ENCODE measurements around the gene CPNE2.

Gene CPNE2

DNA sequence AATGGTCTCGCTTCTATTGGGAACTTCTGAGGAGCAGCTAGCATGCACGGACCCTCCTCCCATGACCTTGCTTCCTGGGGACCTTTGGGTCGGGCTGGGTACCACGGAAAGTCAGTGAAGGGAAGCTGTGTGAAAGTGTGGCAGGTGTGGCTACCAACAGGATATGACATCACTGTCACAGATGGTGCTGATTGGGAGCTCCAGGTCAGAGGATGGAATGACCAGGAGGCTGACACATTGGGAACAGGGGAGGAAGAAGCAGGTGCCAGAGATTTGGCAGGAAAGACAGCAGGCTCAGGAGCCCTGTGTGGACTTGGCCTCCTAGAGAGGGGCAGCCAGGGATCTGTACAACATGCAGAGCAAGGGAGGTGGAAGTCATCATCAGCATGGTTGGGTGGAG, 34.0 kb downstream of the CPNE2 start:
- no peak for DNase-seq

DNA sequence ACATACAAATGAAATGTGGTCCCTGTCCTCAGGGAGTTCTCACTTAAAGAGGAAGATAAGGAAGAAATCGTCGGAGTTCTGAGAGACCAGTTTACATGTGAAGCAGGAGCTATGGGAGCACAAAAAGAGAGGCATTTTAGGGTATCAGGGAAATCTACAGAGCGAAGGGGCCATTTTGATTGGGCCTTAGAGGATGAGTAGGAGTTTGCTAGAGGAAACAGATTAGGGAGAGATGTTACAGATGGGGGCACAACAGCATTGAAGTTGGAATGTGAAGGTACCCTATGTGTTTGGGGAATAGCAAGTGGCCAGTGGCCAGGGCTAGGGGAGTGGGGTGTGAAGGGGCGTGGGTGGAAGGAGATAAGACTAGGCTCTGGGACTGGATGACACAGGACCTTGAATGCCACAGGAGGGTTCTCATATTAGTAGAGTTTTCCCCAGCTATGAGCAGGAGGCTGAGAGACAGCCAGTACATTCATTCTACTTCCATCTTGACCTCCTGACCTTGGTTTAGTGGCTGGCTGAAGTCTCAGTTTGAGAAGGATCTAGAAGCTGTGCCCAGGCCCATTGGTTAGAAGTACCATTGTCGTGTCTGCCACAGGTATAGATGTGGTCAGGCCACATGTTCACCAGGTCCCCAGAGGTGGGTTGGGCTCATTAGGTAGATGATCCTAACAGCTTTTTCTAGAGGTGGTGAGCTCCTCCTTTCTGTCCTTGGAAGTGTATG, 34.8 kb downstream of the CPNE2 start:
- no peak for DNase-seq

DNA sequence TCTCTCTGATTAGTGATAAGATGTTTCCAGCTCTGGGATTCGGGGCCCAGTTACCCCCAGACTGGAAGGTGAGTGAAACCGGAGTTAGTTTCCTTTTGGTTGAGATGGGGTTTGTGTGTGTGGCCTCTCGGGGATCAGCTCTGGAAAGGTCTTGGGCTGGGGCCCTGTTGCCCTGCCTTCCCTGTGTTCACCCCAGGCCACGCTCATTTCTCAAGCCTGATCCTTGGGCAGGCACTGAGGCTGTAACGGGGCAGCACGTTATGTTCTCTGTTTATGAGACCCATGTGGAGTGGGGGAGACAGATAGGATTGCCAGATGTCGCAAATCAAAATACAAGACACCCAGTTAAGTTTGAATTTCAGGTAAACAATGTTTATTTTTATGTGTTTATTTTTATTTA, 35.5 kb downstream of the CPNE2 start:
- DNase-seq: no peak

DNA sequence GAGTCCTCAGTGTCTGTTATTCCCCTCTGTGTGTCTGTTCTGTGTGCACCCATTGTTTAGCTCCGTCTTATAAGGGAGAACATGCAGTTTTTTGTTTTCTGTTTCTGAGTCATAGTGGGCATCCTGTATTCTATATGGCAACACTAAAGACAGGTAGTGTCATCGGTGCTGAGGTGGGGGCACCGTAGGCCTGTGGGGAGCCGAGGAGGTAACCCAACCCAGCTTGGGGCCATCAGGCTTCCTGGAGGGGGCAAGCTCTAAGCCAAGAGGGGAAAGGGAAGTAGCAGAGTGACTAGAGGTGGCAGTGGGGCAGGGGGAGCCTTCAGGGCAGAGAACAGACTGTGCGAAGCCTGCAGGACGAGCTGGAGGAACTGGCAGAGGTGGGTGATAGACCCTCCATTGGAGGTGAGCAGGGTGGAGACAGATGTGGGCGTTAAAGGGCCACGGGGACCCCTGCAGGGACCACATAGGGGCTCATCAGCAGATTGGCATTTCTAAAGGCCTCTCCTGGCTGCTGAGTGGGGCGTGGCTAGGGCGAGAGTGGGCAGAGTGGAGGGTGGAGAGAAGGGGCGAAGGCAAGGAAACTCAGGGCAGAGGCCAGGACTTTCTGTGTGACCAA, 36.5 kb downstream of the CPNE2 start:
- DNase-seq: peak; percentile 55

DNA sequence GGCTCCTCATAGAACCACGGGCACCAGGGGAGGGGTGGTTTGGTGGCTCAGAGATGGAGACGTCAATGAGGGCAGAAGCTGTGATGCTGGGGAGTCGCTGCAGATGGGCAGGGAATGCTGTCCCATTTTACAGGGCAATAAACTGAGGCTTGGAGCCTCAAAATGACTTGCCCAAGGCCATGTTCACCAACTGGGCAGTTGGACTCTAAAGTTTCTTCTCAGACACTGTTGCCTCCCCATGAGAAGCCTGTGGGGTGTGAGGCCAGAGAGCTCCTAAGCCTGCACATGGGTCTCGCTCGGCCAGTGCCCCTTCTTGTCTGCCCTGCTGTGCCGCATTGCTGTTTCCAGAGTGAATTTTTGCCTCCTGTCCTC, 38.6 kb downstream of the CPNE2 start:
- DNase-seq: no peak

DNA sequence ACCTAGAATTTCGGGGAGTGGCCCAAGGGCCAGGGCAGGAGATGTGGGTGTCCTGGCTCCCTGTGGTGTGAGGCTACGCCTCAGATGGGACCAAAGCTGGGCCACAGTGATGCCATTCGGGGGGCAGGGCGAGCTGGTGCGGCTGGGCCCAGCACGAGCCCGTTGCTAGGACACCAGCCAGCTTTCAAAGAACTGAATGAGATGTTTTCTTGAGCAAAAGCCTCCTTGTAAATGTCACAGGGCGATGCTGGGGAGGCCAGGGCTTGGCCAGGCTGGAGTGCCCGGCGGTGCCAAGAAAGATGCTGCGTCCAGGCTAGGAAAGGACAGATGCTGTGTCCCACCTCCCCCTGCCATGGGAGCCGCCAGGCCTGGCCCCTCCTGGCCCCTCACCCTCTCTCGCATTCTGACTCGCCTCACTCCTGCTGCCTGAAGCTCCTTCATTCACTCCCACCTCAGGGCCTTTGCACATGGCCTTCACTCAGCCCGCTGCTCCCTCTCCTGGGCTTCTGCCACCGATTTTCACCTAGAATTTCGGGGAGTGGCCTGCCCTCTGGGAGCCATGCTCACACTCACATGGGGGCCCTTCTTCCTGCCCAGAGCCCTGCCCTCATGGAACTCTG, 39.1 kb downstream of the CPNE2 start:
- DNase-seq: no peak

DNA sequence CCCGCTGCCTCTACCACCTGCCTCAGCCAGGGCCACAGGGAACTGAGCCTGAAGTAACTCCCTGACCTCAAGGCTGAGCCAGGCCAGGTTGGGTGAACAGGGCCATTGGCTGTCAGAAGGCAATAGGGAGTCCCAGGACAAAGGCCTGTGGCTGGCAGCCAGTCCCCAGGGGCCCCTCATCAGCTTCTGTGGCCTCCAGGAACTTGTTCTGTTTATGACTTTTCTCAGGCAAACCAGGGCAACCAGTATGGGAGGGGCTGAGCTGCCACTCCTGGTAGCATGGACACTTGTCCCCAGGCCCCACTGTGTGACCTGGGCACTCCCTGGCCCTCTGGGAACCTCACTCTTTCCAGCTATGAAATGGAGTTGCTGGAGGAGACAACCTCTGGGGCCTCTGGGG, 40.1 kb downstream of the CPNE2 start:
- no peak for DNase-seq

DNA sequence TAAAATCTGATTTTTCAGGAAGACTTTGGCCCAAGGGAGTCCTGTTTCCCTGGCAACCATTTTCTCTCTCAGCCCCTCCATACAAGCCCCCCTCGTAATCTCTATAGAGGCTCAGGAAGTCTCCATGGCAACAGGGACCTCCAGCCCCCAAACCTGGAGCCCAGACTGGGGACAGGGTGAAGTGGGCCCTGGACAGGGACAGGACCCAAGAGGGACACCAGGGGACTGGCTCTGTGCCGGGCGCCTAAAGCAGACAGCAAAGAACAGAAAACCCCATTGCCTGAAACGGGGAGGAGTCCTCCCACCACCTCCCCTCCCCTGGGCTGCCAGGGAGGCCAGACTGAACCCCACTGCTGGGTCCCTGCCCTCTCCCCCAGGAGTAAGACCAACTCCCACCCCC, 40.6 kb downstream of the CPNE2 start:
- no peak for DNase-seq

DNA sequence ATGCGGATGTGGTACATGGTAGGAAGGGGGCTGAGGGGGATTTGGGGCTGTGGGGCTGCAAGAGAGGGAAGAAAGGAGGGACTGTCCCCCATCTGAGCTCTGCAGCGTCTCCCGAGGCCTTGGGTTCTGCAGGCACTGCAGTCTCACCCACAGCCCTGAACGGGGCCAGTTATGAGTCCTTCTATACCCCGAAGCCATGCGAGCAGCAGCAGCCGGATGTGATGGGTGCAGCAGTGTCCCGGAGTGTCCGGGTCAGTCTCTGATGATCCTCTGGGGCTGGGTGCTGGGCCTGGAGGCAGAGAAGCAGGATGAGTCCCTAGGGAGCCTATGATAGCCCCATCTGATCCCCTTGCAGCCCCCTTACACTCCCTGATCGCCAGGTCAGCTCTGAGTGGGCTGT, 41.5 kb downstream of the CPNE2 start:
- no peak for DNase-seq

DNA sequence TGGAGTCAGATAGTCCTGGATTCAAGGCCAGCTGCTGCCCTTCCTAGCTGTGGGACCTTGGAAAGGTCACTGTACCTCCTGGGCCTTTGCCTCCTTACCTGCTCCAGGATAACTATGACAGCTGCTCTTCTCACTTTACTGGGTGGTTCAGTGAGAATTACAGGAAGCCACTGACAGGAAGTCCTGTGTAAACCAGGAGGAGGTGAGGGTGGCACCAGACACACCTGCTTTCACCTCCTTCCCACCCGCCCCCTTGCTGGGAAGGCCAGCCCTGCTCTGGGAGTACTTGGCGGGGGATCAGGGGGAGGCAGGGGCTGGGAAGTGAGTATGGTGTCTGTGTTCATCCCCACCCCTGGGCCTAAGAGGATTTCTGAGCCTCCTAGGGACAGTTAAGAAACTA, 42.6 kb downstream of the CPNE2 start:
- no peak for DNase-seq

DNA sequence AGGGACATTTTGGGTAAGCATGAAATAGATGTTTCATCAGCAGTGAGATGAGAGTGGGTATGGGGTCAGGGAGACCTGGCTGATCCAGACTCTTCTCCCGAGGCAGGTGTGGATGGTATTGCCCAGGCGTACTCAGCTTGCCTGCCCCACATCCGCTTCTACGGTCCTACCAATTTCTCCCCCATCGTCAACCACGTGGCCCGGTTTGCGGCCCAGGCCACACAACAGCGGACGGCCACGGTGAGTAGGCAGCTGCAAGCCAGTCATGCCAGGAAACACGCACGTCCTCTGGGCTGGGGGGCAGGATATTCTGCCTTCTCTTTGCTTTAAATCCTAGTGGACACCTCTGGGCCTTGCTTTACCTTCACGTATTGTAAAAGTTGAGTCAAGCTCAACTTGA, 44.7 kb downstream of the CPNE2 start:
- DNase-seq: no peak

DNA sequence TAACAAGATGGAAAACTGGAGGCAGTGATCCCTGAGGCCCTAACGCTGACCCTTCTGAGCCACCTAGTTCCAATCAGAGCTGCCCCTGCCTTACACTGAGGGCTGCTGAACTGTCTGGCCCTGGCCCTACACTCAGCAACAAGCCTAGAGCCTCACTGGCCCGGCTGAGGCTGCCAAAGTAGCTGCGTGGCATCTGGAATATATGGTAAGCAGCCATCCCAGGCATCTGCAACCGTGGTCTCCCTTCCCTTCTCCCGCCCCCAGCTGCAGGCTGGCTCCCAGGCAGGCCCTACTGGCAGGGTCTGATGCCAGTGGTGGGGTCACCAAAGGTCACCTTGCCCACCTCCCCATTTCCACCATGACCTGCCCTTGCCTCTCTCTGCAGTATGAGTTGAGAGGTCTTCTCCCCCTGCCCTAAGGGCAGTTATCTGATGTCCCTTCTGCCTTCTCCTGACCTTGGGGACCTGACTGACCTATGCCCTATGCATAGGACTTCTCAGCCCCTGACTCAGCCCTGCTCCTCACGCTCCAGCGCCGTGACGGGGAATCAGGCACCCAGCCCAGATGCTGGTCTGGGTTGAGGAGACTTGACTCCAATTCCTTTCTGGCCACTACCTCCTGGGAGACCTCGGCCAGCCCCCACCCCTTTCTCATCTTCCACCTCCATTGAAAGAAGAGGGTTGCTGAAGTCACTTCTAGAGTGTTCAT, 45.3 kb downstream of the CPNE2 start:
- DNase-seq: no peak

DNA sequence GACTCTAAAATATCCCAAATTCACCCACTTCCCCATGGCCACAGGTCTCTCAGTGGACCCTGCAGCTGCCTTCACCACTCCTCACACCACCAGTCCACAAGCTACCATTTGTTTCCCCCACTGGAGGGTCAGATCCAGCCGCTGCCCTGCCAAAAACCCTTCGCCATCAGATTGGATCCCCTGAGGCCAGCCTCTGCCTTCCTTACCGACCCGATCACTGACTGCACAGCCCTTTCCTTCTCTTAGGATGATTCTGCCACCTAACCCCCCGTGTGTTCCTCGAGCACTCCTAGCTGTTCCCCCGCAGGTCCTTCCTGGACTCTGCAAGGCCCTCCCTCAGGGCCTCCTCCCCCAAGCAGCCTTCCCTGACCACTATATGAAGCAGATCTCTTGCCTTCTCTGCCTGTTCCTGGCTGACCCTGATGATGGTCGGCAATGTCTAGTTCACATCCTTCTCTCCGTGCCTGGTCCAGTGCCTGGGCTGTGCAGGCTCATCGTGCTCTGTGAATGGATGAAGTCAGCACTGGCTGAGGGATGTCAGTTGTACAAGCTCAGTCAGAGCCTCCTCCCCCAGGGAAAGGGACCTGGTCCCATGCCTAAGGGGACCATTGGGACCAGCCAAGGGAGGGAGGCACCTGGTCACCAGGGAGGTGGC, 46.0 kb downstream of the CPNE2 start:
- no peak for DNase-seq

DNA sequence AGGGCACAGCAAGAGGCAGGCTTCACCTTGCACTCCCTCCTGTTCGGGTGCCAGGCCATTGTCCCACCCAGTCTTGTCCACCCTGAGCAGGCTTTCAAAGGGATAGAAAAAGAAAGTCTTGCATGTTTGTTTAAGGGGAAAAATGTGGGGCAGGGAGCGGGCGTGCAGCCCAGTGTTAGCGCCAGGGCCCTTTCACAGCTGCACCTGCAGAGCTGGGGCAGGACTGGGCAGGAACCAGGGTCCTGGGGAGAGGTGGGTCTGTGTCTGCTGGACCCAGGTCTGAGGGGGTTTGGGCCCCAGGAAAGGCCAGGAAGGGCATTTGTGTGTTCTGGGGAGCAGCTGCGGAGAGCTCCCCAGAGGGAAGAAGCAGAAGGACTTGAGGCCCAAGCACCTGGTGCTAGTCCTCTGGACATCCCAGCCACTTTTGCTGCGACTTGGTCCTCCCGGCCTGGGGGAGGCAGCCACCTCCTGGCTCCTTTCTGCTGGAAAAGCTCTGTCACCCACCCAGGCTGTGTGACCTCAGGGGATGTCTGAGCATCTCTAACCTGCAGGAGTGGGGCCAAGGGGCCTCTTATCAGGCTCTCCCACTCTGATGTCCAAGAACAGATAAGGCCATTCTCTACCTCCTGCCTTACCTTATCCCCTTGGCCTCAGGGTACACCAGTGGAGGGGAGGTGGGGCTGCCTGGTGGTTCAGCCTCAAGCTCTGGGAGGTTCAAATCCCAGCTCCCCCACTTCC, 48.7 kb downstream of the CPNE2 start:
- DNase-seq: no peak

DNA sequence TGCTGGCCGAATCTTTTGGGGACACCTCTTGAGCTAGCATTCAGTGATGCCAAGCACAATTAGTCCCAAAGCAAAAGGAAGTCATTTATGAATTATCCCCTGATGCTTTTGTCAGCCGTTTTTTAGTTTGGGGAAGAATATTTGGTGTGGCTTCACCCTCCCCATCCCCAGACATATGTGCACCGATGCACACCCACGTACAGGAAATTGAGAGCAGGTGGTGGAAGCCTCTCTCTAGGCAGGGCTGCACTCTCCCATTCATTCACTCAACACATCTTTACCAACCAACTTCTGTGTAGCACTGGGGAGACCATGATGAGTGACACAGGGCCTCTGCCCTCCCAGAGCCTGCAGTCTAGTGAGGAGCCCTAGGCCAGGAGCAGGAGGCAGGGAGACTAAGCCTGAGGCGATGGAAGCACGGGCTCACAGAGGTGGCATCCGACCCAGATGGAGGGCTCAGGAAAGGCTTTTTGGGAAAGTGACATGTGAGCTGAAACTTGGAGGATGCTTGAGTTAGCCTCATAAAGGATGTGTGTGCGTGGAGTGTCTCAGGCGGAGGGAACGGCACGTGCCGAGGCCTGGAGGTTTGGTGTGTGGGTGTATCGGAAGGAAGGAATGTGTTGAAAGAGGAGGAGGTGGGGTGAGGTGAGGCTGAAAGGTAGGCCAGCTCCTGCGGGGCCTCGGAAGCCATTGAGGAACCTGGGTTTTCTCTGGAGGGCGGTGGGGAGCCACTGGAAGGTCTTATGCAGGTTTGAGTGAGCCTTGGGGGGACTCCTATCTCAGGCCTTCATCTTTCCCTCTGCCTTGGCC, 49.6 kb downstream of the CPNE2 start:
- no peak for DNase-seq

DNA sequence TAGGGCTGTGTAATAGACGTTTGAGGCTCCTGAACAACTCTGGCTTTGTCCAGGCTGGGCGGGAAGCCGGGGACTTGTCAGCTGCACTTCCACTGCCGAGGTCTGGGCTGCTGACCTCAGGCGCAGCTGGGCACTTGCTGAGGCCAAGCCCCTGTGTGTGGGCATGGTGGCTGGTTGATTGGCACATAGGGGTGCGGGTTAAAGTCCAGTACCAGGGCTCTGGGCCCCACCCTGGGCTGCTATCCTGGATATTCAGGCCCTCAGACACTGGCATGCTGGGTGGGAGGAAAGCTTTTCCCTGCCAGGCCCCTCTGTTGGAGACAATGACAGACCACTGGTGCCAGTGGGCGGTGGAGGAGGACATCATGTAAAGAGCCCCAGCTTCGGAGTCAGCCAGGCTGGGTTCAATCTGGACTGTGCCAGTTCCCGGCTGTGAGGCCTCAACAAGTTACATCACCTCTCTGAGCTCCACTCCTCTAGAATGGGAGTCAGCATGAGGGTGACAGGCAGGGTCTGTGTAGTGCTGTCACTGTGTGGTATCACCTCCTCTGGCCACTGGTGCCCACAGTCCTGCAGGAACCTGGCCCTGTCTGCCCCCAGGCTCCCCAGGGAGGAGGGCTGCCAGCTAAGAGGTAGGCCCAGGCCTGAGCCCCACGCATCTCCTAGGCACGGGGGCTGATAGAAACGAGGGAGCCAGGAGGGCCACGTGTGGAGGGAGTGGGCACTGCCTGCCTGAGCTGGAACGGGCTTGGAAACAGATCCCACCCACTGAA, 51.0 kb downstream of the CPNE2 start:
- DNase-seq: no peak

DNA sequence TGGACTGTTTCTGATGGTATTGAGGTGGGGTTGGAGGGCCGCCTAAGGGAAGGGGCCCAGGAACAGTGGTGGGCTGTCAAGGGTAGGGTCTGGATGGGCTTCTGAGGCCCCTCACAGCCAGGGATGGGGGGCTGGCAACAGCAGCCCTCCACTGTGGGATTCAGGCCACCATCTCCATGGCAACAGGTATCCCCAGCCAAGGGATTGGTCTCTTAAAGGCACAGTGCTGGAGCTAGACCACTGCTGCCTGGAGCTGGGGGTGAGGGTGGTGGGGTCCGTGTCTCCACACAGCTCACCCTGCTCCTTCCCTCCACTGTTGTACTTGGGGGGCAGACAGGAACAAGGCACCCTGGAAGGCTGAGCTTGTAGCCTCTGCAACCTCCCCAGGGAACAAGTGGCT, 51.6 kb downstream of the CPNE2 start:
- DNase-seq: no peak

DNA sequence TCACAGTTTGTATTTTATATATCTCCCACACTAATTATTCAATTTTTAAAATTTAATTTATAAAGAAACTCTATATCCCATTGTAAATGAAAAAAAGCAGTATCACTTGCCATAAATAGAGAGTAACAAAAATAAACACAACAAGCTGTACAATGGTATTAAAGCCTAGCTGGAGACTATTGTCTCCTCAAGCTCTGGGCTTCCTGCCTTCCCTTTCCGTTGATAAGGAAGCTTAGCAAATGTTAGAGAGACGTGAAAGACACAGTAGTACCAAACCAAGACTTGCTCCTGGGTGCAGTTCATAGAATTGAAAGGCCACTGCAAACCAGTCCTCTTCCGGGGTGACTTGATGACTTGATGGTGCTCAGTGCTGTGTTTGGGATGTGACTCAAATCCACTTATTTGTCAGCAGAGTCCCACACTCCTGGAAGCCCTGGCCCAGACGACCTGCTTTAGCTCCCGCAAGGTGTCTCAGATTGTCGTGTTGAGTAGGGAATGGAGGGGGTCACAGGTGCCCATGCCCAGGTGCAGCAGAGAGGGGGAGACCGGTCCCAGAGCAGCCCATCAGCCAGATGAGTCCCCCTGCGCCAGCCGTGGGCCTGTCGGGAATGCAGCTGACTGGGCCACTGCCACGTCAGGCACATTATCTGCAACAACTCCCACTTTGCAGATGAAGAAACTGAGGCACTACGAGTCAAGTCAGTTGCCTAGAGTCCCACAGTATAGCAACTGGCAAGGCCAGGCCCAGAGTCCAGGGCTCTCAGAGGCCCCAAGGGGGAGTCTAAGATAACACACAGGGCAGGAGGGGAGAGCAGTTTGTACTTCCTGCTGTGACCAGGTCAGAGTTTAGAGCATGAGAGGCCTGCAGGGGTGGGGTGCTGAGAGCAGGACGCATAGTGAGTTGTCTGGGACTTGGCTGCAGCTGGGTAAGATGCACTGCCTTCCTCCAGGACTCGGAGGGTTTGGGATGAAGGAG, 53.0 kb downstream of the CPNE2 start:
- no peak for DNase-seq

DNA sequence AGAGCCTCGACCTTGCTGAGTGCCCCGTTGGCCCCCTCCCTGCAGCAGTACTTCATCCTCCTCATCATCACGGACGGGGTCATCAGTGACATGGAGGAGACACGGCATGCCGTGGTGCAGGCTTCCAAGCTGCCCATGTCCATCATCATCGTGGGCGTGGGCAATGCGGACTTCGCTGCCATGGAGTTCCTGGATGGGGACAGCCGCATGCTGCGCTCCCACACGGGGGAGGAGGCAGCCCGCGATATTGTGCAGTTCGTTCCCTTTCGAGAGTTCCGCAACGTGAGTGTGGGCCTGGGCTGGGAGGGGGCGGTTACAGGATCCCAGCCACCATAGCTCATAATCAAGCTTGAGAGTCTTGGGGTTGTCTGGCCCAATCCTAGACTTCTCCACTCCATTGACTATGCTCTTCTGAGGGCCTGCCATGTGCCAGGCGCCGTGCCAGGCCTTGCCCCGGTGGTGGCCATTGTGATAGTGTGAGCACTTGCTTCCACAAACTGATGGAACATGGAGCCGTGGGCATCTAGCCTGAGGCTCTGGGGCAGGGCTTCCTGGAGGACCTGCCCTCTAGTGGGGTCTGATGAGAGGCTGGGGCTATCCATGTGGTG, 53.8 kb downstream of the CPNE2 start:
- DNase-seq: no peak

All from stimulated activated CD4-positive, alpha-beta T cell treated with anti-CD3 and anti-CD28 coated beads, Interleukin-1b, Interleukin-23, amount 100 ng/mL, for 48 hours (primary cell).